Activated CD4-positive, alpha-beta T cell treated with anti-CD3 and anti-CD28 coated beads, Interleukin-10, Interleukin-2, amounts not matched to agents 100 ng/mL and 50 ng/mL, durations not matched to agents 16 hours and 8 hours (primary cell): ENCODE measurements around the gene PRR23E.

Experiments used
- DNase-seq: peaks from one replicate; pipeline ENCODE4 v3.0.0-alpha.2; 2020

The PRR23E gene

DNA sequence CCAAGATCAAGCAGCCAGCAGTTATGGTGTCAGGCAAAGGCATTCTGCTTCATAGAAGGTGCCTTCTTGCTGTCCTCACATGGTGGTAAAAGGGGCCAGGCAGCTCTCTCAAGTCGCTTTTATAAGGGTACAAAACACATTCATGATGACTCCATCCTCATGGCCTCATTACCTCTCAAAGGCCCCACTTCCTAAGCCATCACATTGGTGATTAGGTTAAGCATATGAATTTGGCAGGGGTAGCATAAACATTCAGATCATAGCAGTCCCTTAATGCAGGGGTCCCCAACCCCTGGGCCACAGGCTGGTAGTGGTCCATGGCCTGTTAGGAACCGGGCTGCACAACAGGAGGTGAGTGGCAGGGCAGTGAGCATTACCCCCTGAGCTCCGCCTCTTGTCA, 42.8 kb downstream of the PRR23E start:
- no peak for DNase-seq

DNA sequence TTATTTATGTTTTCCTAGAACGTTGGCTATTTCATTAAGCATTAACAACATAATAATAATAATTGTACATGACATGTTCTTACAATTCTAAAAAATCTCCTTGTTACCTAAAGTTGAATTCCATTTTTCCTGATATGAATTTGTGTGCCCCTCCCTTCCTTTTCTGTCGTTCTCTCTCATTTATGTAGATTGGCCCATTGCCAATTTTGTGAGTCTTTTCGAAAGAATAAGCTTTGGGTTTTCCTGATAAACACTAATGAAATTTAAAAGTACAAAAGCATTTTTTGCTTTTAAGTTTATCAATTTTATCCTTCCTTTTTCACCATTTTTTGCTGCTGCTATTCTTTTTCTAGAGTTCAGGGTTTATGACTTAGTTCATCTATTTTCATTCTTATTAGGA, 44.9 kb downstream of the PRR23E start:
- no peak for DNase-seq

DNA sequence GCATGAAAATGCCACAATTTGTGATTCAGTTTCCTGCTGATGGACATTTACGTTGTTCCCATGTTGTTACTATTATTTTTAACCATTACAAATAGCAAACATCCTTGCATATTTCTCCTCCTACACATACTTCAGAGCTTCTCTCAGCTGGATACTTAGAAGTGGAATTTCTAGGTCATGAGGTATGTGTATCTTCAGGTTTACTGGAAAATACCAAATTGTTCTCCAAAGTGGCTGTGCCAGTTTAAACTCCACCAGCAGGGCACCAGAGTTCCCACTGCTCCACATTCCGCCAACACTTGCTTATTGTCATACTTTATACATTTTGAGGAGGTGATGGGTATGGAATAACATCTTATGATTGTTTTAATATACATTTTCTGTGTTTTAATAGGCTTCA, 45.7 kb downstream of the PRR23E start:
- no peak for DNase-seq

DNA sequence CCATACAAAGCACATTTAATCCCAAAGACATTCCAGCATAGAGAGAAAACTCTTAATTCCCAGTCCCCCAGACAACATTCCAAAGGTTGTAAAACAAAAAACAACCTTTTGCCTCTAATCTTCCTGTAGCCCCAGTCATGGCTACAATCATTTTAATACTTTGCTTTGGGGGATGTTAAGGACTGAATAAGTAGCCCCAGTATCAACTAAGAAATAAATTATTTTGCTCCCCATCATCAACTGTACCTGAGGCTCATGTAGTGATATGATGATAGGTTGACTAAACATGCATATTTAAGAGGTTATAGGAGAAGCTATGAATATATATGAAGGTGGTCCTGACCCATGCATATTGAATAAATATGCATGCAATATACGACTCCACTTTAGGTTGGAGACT, 54.4 kb downstream of the PRR23E start:
- no peak for DNase-seq
